ENCODE measurements around the gene SLC7A8.

The SLC7A8 gene

GRCh38 chr14:23160924-23161522 lies 22.4 kb downstream of the SLC7A8 start:
- no peaks in the 10 kb centered on the region for H3K79me2 ChIP-seq (ENCODE audit: insufficient read depth, low read length)
- no peak for TF ChIP-seq CTCF (IDR thresholded peaks at IDR 0.05; ENCODE audit: borderline replicate concordance, extremely low read depth, low read length, poor library complexity, severe bottlenecking)
- TF ChIP-seq EZH2 (IDR thresholded peaks at IDR 0.05; ENCODE audit: borderline replicate concordance, low read depth, low read length, severe bottlenecking), result no peak
- H3K27ac ChIP-seq (ENCODE audit: low read length), result no peak overlapping the region
- ATAC-seq (ENCODE audit: insufficient read depth, low read depth) (no peak), DNase-seq (no peak)
- peaks cover 38% of the 10 kb centered on the region for H3K27me3 ChIP-seq (ENCODE audit: insufficient read depth, low read length, poor library complexity)
- H2AFZ ChIP-seq (ENCODE audit: low read depth, low read length), result no peak overlapping the region
- H3K4me1 ChIP-seq (ENCODE audit: insufficient read depth, low read length), result no peaks in the 10 kb centered on the region
- H3K4me3 ChIP-seq (ENCODE audit: low read depth in 1 of 2, low read length in 2 of 2), result no peak overlapping the region
- H3K9ac ChIP-seq (ENCODE audit: low read depth, low read length), result no peak overlapping the region
- no peaks in the 10 kb centered on the region; the same call in 1 of the 2 replicates for H4K20me1 ChIP-seq (ENCODE audit: insufficient read depth, low read length)
- no peak overlapping the region for H3K4me2 ChIP-seq (ENCODE audit: insufficient read depth, low read length)
- H3K9me3 ChIP-seq (ENCODE audit: insufficient read depth, low read length, severe bottlenecking), result no peaks in the 10 kb centered on the region
- H3K36me3 ChIP-seq (ENCODE audit: insufficient read depth, low read length), result no peaks in the 10 kb centered on the region

- Histone ChIP-seq H3K27ac (ENCODE audit: low read length) (no peak overlapping the region), H3K9ac (ENCODE audit: low read depth, low read length) (no peak overlapping the region), H3K4me2 (ENCODE audit: insufficient read depth, low read length) (no peak overlapping the region), H4K20me1 (ENCODE audit: insufficient read depth, low read length) (peaks cover 1% of the 10 kb centered on the region; the same call in 1 of the 2 replicates), H3K9me3 (ENCODE audit: insufficient read depth, low read length, severe bottlenecking) (no peaks in the 10 kb centered on the region), H3K27me3 (ENCODE audit: insufficient read depth, low read length, poor library complexity) (peaks cover 43% of the 10 kb centered on the region), H3K4me1 (ENCODE audit: insufficient read depth, low read length) (peaks cover 2% of the 10 kb centered on the region; the same call in 1 of the 2 replicates), H2AFZ (ENCODE audit: low read depth, low read length) (no peak overlapping the region), H3K4me3 (ENCODE audit: low read depth in 1 of 2, low read length in 2 of 2) (no peak overlapping the region), H3K36me3 (ENCODE audit: insufficient read depth, low read length) (no peaks in the 10 kb centered on the region), H3K79me2 (ENCODE audit: insufficient read depth, low read length) (no peaks in the 10 kb centered on the region)
- TF ChIP-seq CTCF (IDR thresholded peaks at IDR 0.05; ENCODE audit: borderline replicate concordance, extremely low read depth, low read length, poor library complexity, severe bottlenecking), result no peak
- TF ChIP-seq EZH2 (IDR thresholded peaks at IDR 0.05; ENCODE audit: borderline replicate concordance, low read depth, low read length, severe bottlenecking), result no peak
- ATAC-seq (ENCODE audit: insufficient read depth, low read depth), result no peak
- no peak for DNase-seq
These were observed 23.9 kb downstream of the SLC7A8 start for GRCh38 chr14:23159532-23159931.

GRCh38 chr14:23158779-23159178 lies 24.7 kb downstream of the SLC7A8 start:
- no peak overlapping the region for H3K4me3 ChIP-seq (ENCODE audit: low read depth in 1 of 2, low read length in 2 of 2)
- no peaks in the 10 kb centered on the region for H3K9me3 ChIP-seq (ENCODE audit: insufficient read depth, low read length, severe bottlenecking)
- peaks cover 47% of the 10 kb centered on the region for H3K27me3 ChIP-seq (ENCODE audit: insufficient read depth, low read length, poor library complexity)
- ATAC-seq (ENCODE audit: insufficient read depth, low read depth), result no peak
- H2AFZ ChIP-seq (ENCODE audit: low read depth, low read length), result no peak overlapping the region
- peaks cover 6% of the 10 kb centered on the region; the same call in 1 of the 2 replicates for H4K20me1 ChIP-seq (ENCODE audit: insufficient read depth, low read length)
- TF ChIP-seq EZH2 (IDR thresholded peaks at IDR 0.05; ENCODE audit: borderline replicate concordance, low read depth, low read length, severe bottlenecking) (no peak), CTCF (IDR thresholded peaks at IDR 0.05; ENCODE audit: borderline replicate concordance, extremely low read depth, low read length, poor library complexity, severe bottlenecking) (no peak)
- no peak overlapping the region for H3K4me2 ChIP-seq (ENCODE audit: insufficient read depth, low read length)
- no peaks in the 10 kb centered on the region for H3K79me2 ChIP-seq (ENCODE audit: insufficient read depth, low read length)
- peaks cover 6% of the 10 kb centered on the region; the same call in 1 of the 2 replicates for H3K4me1 ChIP-seq (ENCODE audit: insufficient read depth, low read length)
- no peak overlapping the region for H3K9ac ChIP-seq (ENCODE audit: low read depth, low read length)
- H3K36me3 ChIP-seq (ENCODE audit: insufficient read depth, low read length), result no peaks in the 10 kb centered on the region
- no peak for DNase-seq
- H3K27ac ChIP-seq (ENCODE audit: low read length), result no peak overlapping the region

Measured in DND-41 (cell line).